Superior temporal gyrus (tissue), 1 donor: Measurements from ENCODE around the gene EPS8L1.
A peak's percentile ranks its signal among the peaks of the same experiment; 100 is the strongest.
"Not testable (repeated sequence)": the region's sequence is repeated elsewhere in the genome, so short reads cannot be mapped to it uniquely, and the experiment has no call there.

ENCODE experiments used
- DNase-seq: peaks from one replicate; pipeline ENCODE4 v3.0.0-alpha.2; 2016; ENCODE audit errors: extremely low spot score

The EPS8L1 gene

GRCh38 chr19:55094456-55095259 lies 19.0 kb downstream of the EPS8L1 start:
- DNase-seq: no peak

DNA sequence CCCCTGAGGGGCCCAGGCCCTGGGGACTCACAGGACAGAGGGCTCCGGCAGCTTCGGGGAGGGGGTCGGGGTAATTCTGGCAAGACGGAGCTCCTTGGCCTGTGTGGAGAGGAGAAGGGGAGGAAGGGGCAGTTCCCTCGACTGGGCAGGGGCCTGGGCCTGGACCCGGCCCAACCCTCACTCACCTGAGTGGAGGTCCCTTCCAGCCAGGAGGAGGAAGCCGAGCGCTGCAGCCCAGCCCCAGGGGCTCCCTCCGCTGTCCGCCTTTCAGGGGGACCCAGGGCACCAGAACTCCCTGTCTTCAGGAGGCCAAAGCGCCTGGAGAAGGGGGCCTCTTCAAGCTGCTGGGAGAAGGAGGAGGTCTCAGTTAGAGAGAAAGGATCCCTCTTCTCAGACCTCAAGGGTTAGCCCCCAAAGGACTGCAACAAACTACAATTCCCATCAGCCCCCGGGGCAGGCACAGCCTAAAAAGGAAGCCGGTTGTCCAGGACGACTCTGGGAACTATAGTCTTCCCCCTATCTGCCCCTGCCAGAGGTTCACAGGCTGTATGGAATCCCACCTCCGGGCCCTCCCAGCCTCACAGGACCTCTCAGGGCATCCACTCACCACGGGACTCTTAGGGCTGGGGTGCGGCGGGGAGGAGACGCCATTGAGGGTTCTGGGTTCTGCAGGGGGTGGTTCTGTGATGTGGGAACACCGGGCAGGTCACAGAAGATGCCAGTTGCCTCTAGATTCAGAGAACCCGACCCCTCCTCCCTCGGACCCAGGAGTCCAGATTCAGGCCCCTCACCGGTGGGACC lies 19.8 kb downstream of the EPS8L1 start:
- DNase-seq: no peak

DNA sequence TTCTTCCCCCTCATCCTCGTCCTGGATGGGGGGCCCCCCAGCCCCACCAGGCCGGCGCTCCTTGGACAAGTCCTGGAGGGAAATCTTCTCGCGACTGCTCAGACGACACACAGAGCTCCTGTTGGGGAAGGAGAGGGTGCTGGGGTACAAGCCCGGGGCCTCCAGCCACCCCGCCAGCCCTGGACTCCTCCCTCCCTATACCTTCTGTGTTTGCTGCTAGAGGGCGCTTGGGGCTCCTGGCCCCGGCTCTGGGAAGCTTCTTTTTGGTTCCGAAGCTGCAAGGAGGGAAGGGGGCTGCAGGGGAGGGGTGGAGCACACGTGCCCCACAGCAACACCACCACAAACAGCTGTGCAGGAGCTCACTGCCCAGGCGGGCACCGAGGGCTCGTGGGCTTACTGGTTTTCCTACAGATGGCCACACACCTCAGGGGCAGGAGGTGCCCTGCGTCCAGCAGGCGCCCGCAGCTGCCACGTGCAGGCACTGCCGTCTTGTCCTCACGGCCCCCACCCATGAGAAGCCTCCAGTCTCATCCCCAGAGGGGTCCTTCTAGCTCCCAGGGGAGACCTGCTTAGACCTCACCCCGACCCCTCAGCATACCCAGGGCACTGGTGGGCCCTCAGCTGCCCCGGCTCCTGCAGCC lies 20.5 kb downstream of the EPS8L1 start:
- no peak for DNase-seq

- DNase-seq: no peak
Measured at GRCh38 chr19:55097864-55098715, 22.4 kb downstream of the EPS8L1 start.

- no peak for DNase-seq
Measured at GRCh38 chr19:55098716-55099556, 23.3 kb downstream of the EPS8L1 start.

- DNase-seq: no peak
Measured at GRCh38 chr19:55099557-55100506, 24.2 kb downstream of the EPS8L1 start.

- no peak for DNase-seq
Measured at GRCh38 chr19:55101261-55101660, 25.6 kb downstream of the EPS8L1 start.

- DNase-seq: no peak
Measured at GRCh38 chr19:55103190-55103589, 27.5 kb downstream of the EPS8L1 start.

DNA sequence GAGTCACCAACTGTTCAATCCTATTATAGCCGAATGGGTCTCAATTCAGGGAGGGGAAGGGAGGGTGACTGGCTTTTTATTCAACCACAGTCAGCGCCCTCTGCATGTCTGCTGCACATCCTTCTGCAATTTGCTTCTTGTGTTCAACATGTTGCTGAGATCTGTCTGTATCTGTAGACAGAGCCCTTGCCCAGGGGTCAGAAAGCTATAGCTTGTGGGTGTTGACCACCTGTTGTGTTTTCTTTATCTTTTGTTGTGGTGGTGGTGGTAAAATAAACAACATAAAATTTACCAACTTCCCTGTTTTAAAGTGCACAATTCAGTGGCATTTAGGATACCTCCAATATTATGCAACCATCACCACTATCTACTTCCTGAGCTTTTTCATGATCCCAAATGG lies 29.6 kb downstream of the EPS8L1 start:
- DNase-seq: no peak

- DNase-seq: no peak
Measured at GRCh38 chr19:55106591-55106990, 30.9 kb downstream of the EPS8L1 start.

DNA sequence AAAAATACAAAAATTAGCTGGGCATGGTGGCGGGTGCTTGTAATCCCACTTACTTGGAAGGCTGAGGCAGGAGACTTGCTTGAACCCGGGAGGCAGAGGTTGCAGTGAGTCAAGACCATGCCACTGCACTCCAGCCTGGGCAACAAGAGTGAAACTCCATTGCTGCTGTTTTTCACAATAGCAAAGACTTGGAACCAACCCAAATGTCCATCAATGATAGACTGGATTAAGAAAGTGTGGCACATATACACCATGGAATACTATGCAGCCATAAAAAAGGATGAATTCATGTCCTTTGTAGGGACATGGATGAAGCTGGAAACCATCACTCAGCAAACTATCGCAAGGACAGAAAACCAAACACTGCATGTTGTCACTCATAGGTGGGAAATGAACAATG lies 31.6 kb downstream of the EPS8L1 start:
- not testable (repeated sequence) for DNase-seq

- no peak for DNase-seq
Measured at GRCh38 chr19:55109527-55110291, 34.0 kb downstream of the EPS8L1 start.

DNA sequence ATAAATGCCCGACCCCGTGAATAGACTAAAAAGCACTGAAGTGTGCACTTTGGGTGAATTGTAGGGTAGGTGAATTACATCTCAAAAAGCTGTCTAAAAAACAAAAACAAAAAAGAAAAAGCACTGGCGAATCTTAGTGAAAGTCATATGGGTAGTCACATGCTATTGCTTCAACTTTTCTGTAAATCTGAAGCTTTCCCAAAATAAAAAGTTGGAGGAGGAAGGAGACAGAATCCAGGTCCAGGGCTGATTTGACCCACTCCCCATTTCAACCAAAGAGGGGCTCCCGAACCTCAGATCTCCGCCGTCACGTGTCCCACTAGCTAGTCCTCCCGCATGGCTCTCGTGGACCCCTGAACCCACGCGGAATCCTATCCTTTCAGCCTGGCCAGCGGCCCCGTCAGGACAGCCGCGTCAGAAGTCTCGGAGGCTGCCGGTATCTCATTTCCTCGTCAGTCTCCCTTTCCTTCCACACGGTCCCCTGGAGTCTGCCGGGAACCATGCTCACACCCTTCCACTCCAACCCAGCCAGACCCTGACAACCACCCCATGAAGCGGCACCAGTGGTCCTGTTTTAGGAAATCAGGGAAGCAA lies 35.7 kb downstream of the EPS8L1 start:
- DNase-seq: no peak

GRCh38 chr19:55112246-55112776 lies 36.6 kb downstream of the EPS8L1 start:
- DNase-seq: no peak

DNA sequence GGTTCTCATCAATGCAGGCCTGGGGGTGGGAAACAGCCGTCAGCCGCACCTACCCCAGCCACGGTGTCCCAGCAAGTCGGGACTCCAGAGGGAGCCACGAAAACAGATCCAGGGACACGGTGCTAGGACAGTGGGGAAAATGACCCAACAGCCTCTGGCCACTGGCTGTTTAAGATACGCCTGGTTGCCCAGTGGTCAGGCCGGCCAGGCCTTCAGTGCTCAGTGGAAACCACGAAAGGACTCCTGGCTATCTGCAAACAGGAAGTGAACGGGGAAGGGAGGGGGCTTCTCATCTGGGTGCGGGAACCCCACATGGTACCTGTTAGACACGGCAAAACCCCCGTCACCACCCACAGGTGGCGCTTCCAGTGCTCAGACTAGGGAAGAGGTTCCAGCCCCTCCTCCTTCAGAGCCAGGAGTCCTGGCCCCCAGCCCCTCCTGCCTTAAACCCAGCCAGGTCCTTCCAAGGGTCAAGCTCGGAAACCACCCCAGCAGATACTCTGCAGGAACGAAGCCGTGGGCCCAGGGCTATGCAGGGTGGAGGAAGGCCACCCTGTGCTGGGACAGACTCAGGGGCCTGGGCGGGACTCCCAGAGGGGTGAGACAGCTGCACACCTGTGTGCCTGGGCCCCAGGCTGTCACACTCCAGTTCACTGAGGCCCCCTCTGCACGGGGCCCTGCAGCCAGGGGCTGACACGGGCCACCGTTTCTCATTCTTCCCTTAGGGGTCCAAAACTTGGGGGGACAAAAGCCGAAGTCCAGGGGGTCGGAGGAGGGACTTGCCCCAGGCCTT lies 37.3 kb downstream of the EPS8L1 start:
- no peak for DNase-seq

GRCh38 chr19:55113570-55114039 lies 37.9 kb downstream of the EPS8L1 start:
- DNase-seq: peak; percentile 20

- DNase-seq: no peak
Measured at GRCh38 chr19:55114566-55115145, 39.0 kb downstream of the EPS8L1 start.
